AML-193 (cell line): Measurements from ENCODE around the gene KRTAP5-8.
"Not testable (repeated sequence)": the region's sequence is repeated elsewhere in the genome, so short reads cannot be mapped to it uniquely, and the experiment has no call there.

Source experiments
- DNase-seq, 2 experiments: peaks; one replicate each; lab custom pipeline; 2025; lab: John Stamatoyannopoulos, UW

The KRTAP5-8 gene

GRCh38 chr11:71507102-71507501 lies 30.7 kb upstream of the KRTAP5-8 start:
- no peak for DNase-seq

- no peak for DNase-seq
Measured at GRCh38 chr11:71518506-71519471, 19.0 kb upstream of the KRTAP5-8 start.

GRCh38 chr11:71519546-71519945 lies 18.3 kb upstream of the KRTAP5-8 start:
- no peak for DNase-seq

- no peak for DNase-seq
Measured at GRCh38 chr11:71525188-71525937, 12.5 kb upstream of the KRTAP5-8 start.

- no peak for DNase-seq
Measured at GRCh38 chr11:71525938-71526495, 11.8 kb upstream of the KRTAP5-8 start.

- DNase-seq: not testable (repeated sequence)
Measured at GRCh38 chr11:71526796-71527575, 10.8 kb upstream of the KRTAP5-8 start, which contains the start of gene KRTAP5-7. KRTAP5-7 (plus strand) TSS chr11:71527267; CDS start chr11:71527301, 34 bp downstream.

GRCh38 chr11:71527576-71528210 lies 10.1 kb upstream of the KRTAP5-8 start:
- DNase-seq: no peak

- no peak for DNase-seq
Measured at GRCh38 chr11:71530602-71531001, 7.2 kb upstream of the KRTAP5-8 start.

GRCh38 chr11:71532036-71532610 lies 5.7 kb upstream of the KRTAP5-8 start:
- DNase-seq: no peak

GRCh38 chr11:71534711-71535608 lies 2.9 kb upstream of the KRTAP5-8 start:
- not testable (repeated sequence) for DNase-seq

- DNase-seq: no peak
Measured at GRCh38 chr11:71535825-71536224, 2.0 kb upstream of the KRTAP5-8 start.

GRCh38 chr11:71537537-71537936 lies 288 bp upstream of the KRTAP5-8 start:
- DNase-seq: no peak

- DNase-seq: no peak
Measured at GRCh38 chr11:71538666-71538990, 803 bp downstream of the KRTAP5-8 start.

GRCh38 chr11:71539017-71539416 lies 1.2 kb downstream of the KRTAP5-8 start:
- DNase-seq: no peak

- DNase-seq: not testable (repeated sequence)
Measured at GRCh38 chr11:71539971-71540370, 2.1 kb downstream of the KRTAP5-8 start.

GRCh38 chr11:71540521-71541304 lies 2.9 kb downstream of the KRTAP5-8 start:
- not testable (repeated sequence) for DNase-seq

GRCh38 chr11:71542382-71542781 lies 4.6 kb downstream of the KRTAP5-8 start:
- no peak for DNase-seq

- DNase-seq: no peak
Measured at GRCh38 chr11:71542879-71543777, 5.3 kb downstream of the KRTAP5-8 start.
